Inflammatory macrophage (primary cell): Measurements from ENCODE around the gene ARHGEF25.
"Not testable (repeated sequence)": the region's sequence is repeated elsewhere in the genome, so short reads cannot be mapped to it uniquely, and the experiment has no call there.

Source experiments
- DNase-seq, 2 donors: peaks; one replicate each; pipeline ENCODE4 v3.0.0-alpha.2; 2020 to 2022

The ARHGEF25 gene

GRCh38 chr12:57622293-57623245 lies 11.3 kb downstream of the ARHGEF25 start:
- DNase-seq: no peak

- no peak for DNase-seq
Measured at GRCh38 chr12:57623385-57623784, 12.2 kb downstream of the ARHGEF25 start.

DNA sequence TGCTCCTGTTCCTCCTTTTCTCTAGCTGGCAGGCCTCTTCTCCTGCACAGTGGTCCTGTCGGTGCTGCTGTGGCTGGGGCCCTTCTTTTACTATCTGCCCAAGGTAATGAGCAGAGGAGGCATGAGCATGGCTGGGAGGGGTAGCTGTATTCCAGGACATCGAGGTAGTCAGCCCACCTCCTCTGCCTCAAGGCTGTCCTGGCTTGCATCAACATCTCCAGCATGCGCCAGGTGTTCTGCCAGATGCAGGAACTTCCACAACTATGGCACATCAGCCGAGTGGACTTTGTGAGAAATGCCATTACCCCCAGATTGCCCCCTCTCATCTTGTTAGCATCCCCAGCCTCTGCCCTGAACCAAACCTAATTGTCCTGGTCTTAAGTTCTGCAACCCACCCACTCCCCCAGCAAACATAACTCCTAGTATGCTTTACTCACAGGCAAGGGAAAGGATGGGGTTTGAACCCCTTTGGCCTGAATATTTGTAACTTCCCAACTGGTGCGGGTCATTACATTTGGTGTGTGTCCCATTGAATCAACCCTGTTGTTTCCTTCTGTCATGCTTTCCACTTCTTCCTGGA lies 12.7 kb downstream of the ARHGEF25 start:
- no peak for DNase-seq

DNA sequence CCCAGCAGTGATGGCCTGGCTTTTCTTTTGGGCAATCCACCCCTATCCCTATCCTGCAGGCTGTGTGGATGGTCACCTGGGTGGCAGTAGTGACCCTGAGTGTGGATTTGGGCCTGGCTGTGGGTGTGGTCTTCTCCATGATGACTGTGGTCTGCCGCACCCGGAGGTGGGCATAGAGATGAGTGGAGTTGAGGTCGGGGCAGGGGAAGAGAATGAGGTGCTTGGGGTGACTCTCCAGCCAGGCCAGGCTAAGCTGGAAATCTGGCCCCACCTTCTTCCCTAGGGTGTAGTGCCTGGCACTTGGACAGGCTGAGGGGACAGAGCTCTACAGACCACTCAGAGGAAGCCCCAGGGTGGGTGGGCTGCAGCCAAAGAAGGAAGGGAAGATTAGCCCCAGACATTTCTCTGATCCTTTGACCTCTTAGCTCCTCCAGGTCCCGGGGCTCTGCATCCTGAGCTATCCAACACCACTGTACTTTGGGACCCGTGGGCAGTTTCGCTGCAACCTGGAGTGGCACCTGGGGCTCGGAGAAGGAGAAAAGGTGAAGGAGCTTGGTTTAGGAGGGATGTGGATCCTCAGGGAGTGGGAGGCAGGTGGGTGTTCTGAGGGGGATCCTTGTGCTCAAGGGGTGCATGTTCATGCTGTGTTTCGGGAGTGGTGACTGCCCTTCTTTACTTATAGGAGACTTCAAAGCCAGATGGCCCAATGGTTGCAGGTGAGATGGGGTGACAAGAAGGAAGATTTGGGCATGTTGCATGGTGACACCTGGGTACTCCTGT lies 13.4 kb downstream of the ARHGEF25 start:
- no peak for DNase-seq

DNA sequence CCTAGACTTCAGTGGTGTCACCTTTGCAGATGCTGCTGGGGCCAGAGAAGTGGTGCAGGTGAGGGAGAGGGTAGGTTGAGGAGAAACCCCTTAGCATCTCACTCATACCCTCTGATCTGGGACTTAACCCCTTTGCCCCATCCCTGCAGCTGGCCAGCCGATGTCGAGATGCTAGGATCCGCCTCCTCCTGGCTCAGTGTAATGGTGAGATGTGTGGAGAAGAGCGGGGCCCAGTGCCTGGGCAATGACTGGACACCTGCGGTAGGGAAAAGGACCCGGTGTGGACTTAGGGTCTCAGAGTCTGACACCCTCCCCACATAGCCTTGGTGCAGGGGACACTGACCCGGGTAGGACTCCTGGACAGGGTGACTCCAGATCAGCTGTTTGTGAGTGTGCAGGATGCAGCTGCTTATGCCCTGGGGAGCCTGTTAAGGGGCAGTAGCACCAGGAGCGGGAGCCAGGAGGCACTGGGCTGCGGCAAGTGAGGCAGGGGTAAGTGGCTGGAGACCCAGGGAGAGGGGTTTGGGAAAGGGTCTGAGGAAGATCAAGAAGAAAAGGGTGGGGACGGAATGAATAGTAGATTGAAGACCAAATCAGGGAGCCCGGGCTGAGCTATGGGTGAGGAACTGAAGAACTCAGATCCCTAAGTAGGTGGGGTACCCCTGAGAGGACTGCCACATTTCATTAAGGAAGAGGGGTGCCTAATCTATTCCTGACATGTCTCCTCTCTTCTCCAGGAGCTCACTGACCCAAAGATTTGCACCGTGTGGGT lies 14.2 kb downstream of the ARHGEF25 start:
- DNase-seq: no peak

GRCh38 chr12:57626111-57626920 lies 15.1 kb downstream of the ARHGEF25 start:
- DNase-seq: no peak

DNA sequence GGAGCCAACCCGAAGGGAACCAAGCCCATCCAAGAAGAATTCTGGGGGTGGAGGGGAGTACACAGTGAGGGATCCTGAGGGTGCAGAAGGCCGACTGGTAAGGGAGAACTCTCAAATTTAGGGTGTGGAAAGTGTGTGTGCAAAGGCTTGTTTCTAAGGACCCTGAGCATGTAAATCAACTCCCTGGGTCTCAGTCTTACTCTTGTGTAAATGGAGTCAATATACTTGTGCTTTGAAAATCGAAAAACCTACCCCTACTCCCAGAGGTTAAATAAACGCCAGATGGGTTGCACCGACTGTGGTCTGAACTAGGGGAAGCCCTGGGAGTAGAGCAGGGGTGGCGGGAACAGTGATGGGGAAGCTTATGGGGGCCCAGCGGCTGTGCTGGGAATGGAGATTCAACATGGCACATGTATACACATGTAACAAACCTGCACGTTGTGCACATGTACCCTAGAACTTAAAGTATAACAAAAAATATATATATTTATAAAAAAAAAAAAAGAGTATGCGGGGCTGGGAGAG lies 15.7 kb downstream of the ARHGEF25 start:
- no peak for DNase-seq

DNA sequence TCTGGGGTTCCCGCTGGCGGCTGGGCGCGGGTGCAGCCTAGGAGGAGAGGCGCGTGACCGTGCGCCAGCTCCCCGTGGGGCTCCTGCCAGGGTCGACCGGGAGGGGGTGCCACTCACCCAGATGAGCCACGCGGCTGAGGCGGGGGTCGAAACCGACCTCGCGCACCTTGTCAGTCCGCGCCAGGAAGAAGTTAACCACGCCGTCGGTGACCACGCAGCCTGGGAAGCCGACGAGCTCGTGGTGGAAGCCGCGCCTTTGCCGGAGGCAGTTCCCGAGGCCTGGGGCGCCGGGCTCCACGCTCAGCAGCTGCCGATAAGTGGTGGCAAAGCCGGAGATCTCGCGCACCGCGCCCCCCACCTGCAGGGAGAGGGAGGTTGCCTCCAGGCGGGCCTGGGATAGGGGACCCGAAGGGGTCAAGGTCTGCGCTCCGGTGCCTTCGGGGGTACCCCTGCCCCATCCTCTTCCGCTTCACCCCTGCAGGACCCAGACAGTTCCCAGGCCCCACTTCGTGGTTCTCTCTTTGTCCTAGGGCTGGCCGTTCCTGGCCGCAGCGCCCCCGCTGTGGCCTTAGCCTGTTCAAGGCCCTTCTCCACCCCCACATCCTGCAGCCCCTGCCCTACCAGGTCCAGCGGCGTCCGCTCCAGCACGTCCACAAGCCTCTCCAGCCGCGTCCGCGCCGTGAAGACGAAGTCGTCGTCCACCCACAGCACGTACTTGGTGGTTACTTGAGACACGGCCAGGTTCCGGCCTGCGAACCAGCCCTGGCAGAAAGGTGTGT lies 16.5 kb downstream of the ARHGEF25 start:
- peak in 1 of 2 donors; percentile 17 for DNase-seq

DNA sequence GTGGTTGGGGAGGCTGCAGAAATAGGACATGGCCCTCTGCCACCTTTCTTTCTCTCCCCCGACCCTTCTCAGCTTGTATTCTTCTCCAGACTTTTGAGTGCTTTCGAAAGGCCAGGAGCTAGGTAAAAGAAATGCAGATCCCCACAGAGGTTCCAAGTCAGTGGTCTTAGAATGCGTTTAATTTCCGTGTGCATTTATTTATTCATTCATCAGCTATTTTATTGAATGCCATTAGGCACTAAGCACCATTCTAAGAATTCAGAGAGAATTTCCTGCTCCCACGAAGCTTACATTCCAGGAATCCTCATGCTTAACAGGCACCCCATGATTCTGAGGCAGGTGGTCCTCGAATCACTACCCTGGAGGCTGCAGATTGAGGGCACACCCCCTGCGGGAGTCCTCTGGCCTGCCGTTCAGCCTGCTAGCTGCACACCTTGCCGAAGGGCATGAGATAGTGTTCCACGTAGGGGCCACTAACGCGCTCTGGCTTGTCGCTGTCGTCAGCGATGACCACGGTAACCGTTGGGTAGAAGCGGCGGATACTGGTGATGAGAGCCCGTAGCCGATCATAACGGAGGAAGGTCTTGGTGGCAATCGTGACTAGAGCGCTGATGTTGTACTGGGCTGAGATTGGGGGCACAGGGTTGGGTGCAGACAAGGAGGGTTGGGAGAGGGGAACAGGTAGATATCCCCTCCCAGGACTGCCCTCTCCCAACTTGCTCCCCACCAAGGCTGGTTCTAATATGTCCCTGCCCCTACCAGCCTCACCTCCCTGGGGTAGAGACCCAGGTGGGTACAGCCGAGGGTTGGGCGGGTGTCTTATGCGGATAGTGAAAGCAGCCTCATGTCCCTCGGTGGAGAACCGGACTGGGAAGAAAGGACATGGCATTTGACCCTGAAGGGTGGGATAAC lies 17.3 kb downstream of the ARHGEF25 start:
- no peak for DNase-seq

GRCh38 chr12:57629897-57630471 lies 18.7 kb downstream of the ARHGEF25 start:
- DNase-seq: no peak

DNA sequence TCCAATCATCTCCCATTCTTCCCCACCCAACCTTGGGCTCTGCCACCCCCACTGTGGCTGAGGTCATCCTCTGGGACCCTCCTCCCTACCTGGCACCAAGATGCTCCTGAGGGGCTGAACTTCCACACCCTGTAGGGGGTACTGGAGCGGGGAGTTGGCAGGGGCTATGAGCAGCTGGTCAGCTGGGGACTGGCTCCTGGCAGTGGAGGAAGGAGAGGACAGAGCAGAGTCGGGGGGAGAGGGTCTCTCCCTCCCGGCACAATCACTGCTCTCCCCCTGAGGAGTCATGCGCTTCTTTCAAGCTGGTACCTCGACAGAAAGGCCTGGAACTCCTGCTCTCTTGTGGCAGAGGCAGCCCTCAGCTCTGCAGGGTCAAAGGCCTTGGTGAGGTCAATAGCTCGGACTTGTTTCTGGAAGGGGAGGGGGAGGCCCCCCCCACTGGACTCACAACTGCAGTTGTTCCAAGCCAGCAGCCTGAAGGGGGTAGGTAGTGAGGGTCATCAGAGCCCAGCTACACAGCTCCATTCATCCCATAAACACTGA lies 19.7 kb downstream of the ARHGEF25 start:
- DNase-seq: no peak

DNA sequence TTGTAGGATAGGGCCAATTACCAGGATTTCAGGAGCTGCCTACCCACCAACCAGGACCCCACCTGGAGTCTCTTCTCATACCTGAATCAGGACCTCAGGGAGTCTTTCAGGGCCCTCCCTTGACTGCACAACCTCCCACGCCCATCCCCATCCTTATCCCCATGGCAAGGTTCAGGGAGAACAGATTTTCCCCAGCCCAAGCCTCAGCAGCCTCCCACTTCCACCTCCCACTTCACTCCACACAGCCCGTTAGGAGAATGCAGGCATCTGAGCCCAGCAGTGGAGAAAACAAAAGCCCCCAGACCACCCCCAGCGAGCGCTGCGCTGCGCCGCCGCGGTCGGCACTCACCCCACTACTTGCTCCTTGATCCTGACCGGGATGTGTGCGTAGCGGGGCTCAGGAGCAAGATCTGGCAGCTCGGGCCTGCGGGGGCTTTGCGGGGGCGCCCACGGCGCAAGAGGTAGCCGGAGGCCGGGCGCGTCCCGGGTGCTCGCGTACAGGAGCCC lies 20.4 kb downstream of the ARHGEF25 start:
- no peak for DNase-seq

DNA sequence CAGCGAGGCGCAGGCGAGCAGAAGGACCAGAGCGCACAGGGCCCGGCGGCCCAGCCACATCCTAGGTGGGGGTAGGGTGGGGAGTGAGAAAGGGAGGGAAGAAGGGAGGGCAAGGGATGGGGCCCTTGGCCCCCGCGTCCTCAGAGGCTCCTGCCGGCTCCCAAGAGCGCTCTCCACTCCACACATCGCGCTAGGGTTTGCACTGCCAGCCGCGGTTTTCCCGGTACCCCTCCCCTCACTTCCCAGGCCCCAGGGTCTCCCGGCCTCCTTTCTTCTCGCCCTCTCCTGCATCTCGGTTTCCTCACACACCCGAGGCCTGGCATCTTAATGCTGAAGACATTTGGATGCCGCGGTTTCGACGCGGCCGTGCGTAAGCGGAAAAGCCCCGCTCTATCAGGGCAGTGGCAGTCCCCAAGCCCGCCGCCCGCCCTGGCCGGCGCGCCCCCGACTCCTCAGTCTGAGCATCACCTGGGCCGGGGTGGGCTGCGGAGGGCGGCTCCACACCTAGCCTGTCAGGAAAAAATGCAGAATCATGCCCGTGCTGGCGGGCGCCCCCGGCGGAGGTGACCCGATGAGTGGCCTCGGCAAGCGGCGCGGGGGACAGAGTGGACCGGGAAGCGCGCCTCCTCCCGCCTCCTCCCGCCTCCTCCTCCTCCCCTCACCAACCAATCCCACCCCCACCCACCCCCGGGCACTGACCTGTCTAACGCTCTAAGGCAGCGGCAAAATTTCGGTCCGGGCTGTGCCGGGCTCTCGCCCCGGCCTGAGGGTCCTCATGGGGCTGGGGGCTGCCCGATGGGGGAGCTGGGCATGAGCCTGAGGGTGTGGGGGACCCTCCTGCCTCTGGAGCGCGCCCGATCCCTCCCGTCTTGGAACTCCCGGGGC lies 21.1 kb downstream of the ARHGEF25 start:
- DNase-seq: no peak

DNA sequence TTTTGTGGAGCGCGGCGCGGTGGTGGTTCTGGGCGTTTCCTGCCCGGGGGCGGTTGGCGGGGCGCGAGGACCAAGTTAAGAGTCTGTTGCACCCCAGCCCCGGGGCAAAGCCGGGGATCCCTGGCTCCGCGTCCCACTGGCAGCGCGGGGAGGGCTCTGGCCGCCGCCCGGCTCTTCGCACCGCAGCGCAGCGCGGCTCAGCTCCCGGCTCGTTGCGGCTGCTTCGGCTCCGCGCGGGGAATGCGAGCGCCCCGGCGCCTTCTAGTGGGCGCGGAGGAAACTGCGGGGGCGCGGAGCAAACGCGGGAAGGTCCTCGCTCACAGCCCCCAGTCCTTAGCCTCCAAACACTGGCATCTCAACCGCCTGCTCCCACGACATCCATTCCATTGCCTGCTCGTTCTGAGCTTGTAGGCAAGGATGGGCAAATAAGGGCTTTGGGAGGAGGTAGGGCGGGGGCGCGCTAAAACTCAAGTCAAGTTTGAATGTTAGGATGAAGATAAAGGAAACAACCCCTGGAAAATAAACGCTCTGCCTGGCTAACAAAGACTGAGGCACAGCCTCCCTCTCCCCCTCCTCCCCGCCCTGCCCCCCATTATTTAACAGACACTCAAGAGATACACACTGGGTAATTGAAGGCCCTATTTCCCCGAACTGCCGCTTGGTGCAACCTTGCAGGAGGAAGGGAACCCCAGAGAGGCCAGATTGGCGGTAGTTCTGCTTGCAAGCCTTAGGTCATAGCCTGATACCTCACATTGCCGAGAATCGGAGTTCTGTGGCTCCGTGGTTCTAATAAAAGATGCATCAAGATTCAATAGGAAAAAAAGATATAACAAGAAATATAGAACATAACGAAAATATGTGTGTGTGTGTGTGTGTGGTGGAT lies 22.0 kb downstream of the ARHGEF25 start, which contains the start of gene B4GALNT1:
B4GALNT1 (minus strand) TSS at position 244 of the 883 bp plus-strand sequence. CDS start 1,069 bp downstream, outside the sequence.
- DNase-seq: peak; percentile 36 to 60

DNA sequence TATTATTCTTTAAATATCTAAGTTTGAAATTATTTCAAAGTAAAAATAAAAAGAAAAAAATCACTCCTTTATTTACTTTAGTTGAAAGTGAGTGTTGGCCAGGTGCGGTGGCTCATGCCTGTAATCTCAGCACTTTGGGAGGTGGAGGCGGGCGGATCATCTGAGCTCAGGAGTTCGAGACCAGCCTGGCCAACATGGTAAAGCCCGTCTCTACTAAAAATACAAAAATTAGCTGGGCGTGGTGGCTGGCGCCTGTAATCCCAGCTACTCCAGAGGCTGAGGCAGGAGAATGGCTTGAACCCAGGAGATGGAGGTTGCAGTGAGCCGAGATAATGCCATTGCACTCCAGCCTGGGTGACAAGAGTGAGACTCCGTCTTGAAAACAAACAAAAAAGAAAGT lies 25.5 kb downstream of the ARHGEF25 start:
- DNase-seq: not testable (repeated sequence)

- DNase-seq: no peak
Measured at GRCh38 chr12:57637364-57637763, 26.1 kb downstream of the ARHGEF25 start.
